GM12875 (cell line): ENCODE measurements around the gene NPBWR2.
A peak's percentile ranks its signal among the peaks of the same experiment; 100 is the strongest.

Experiments used
- H3K4me3 ChIP-seq: one replicate; pipeline ENCODE4 v1.5.1; 2011; ENCODE audit warnings: low read depth, low read length, control low read depth
- TF ChIP-seq, protein P1 (sequence below): IDR thresholded peaks from 2 replicates; pipeline ENCODE4 v1.5.1; 2011; ENCODE audit warnings: low read depth, mild to moderate bottlenecking, control low read depth, inconsistent platforms, low read length, moderate library complexity, borderline replicate concordance; ENCODE audit not compliant: insufficient read depth

Gene NPBWR2

DNA sequence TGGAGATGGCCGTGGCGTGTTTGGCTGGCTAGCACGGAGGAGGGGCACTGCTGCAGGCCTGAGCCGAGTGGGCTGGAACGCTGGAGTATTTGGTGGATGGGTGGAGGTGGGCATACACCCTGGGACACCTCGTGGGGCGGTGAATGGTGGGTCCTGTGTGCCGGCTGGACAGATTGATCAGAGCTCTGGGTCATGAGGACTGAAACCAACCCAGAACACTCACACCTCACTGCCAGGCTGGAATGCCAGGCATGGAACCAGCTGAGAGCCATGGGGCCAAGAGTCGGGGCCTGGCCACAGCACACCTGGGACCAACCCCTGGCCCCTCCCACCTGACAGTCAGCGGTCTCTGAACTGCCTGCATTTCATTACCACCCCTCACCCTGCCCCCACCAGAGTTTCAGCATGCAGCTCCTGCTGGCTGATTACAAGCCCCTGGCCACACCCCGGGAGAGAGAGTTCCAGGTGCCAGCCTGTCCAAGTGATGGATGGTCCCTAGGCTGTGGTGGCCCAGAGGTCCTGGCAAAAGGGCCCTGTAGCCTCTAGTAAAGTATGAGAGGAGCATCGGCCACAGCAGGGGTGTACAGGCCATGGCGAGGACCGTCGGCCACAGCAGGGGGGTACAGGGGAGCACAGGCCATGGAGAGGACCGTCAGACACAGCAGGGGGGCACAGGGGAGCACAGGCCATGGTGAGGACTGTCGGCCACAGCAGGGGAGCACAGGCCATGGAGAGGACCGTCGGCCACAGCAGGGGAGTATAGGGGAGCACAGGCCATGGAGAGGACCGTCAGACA, 3.3 kb downstream of the NPBWR2 start:
- no peak overlapping the region for H3K4me3 ChIP-seq
- TF ChIP-seq, protein P1, sequence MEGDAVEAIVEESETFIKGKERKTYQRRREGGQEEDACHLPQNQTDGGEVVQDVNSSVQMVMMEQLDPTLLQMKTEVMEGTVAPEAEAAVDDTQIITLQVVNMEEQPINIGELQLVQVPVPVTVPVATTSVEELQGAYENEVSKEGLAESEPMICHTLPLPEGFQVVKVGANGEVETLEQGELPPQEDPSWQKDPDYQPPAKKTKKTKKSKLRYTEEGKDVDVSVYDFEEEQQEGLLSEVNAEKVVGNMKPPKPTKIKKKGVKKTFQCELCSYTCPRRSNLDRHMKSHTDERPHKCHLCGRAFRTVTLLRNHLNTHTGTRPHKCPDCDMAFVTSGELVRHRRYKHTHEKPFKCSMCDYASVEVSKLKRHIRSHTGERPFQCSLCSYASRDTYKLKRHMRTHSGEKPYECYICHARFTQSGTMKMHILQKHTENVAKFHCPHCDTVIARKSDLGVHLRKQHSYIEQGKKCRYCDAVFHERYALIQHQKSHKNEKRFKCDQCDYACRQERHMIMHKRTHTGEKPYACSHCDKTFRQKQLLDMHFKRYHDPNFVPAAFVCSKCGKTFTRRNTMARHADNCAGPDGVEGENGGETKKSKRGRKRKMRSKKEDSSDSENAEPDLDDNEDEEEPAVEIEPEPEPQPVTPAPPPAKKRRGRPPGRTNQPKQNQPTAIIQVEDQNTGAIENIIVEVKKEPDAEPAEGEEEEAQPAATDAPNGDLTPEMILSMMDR = no peak

DNA sequence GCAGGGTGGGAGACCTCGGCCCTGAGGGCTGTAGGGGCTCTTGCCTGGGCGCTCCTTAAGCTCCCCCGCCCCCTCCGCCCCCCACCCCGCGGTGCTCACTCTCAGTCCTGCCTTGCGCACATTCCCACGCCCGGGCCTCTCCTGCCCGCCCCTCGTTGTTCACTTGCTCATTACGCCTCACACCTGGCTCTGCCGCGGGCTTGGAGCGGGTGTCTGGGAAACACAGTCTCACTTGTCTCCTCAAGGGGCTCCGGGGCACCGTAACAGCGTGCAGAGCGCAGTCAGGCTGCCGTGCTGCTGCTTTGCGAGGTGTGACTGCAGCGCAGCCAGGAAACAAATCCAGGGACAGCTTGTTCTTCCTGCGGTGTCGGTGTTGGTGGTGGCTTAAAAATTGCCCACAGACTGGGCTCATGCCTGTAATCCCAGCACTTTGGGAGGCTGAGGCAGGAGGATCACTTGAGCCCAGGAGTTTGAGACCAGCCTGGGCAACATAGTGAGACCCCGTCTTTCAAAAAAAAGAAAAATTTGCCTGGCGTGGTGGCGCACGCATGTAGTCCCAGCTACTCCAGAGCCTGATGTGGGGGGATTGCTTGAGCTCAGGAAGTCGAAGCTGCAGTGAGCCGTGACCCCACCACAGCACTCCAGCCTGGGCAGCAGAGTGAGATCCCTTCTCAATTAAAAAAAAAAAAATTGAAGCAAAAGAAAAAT, 4.6 kb downstream of the NPBWR2 start:
- TF ChIP-seq, protein P1 = no peak
- no peak overlapping the region for H3K4me3 ChIP-seq

DNA sequence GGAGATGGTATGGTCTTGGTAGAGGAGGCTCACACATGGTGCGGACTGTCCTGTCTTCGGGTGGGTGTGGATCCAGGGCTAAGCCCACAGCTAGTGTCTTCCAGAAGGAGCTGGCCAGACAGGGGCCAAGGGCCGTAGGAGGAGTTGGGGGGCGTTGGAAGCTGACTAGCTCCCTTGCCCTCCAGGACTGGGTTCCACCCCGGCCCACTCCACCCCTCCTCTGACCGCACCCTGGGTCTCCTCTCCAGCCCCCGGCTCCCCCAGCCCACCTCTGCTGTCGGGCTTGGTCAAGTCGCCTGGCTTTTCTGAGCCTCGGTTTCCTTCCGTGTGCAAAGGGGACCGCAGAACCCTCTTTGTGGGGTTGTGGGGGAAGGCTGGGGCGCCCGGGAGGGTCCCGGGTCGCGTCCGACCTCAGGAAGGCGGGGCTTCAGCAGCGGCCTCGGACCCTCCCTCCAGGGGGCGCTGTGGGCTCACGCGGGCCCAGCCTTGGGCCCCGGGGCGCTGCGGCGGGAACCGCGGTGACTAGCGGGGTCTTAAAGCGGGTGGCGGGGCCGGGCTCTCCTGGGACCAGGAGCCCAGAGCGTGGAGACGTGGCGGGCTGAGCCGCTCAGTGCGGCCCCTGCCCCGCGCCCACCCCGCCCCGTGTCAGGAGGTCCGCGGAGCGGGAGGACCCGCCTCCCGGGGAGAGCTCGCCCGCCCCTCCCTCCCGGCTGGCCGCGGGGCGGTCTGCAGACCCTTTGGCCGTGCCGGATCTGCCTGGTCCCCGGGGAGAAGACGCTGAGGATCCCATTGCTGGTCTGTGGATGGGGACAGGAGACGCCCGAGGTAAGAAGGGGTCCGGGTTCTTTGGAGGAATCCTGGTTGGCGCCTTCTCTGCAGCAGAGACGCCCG, 5.4 kb downstream of the NPBWR2 start:
- no peak overlapping the region for H3K4me3 ChIP-seq
- TF ChIP-seq, protein P1 = peak; percentile 86

DNA sequence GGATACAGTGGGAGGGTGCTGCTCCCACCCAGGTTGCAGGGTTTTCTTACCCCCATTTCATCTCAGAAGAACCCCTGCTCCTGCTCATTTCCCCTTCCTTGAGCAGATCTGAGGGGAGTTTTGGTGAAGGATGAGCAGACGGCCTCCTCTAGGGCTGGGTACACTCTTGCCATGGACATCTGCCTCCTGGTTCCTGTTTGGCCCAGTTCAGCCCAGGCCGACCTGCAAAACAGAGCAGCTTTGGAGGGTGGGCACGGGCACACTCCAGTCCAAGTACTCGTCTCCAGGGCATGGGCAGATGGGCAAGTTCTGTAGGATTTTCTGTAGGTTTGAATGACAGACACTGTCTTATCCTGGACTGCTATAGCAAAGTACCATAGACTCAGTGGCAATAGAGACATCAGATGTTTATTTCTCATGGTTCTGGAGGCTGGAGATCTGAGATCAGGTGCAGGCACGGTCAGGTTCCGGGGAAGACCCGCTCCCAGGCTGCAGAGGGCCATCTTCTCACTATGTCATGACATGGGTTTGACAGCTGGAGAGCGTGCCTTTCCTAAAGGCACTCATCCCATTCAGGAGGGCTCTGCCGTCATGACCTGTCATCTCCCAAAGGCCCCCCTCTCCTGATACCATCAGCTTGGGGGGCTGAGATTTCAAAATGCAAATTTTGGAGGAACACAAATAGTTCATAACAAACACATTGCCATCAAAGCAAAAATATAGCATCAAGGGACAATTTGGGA, 6.2 kb downstream of the NPBWR2 start:
- no peak overlapping the region for H3K4me3 ChIP-seq
- TF ChIP-seq, protein P1 = no peak

DNA sequence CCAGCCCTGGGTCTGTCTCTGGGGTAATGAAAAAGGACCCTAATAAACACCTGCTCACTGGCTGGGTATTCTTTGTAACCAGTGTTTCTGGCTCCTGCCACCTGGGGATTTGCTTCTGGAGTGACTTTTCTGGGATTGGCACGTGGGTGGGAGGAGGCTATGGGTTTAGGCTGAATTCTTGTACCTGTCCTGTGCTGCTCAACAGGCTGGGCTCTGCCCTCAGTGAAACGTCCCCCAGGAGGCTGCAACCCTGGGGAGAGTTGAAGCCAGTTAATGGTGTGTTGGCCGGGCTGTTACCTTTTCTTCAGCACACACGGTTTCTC, 6.8 kb downstream of the NPBWR2 start:
- TF ChIP-seq, protein P1 = no peak

DNA sequence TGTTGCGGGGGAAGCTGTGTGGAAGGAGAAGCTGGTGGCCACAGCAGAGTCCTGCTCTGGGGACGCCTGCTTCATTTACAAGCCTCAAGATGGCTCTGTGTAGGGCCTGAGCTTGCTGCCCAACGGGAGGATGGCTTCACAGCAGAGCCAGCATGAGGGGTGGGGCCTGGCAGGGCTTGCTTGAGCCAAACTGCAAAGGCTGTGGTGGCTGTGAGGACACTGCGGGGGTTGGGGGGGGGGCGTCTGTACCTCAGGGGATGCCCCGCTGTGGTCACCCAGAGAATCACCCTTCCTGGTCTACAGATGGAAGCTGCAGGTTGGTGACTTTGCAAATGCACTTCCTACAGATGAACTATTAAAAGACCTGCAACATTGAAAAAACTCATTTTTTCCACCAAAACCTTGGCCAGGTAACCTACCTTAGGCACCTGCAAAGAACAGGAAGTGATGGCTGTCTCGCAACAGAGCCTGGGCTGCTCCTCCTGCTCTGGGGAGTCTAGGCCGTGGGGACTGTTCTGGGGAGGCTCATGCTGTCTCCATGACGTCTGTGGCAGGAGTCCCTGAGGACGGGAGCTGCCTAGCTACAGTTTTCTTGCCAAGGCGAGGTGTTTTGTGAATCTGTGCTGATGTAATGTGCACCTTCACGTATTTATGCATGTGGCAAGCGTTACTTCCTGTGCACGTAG, 7.3 kb downstream of the NPBWR2 start:
- TF ChIP-seq, protein P1 = no peak
- no peak overlapping the region for H3K4me3 ChIP-seq

More for the DNA sequence above, 6.8 kb downstream of the NPBWR2 start:
- no peak overlapping the region for H3K4me3 ChIP-seq
